ENCODE results near the gene PLAAT2.
"Not testable (repeated sequence)": the region's sequence is repeated elsewhere in the genome, so short reads cannot be mapped to it uniquely, and the experiment has no call there.

GRCh38 chr11:63578882-63579281, 15.7 kb upstream of the PLAAT2 start:
- TF ChIP-seq CTCF, POLR2A (IDR thresholded peaks at IDR 0.05): not testable (repeated sequence)

Measured in upper lobe of left lung (tissue), 4 donors.